Measurements from ENCODE around the gene LCN1.

DNA sequence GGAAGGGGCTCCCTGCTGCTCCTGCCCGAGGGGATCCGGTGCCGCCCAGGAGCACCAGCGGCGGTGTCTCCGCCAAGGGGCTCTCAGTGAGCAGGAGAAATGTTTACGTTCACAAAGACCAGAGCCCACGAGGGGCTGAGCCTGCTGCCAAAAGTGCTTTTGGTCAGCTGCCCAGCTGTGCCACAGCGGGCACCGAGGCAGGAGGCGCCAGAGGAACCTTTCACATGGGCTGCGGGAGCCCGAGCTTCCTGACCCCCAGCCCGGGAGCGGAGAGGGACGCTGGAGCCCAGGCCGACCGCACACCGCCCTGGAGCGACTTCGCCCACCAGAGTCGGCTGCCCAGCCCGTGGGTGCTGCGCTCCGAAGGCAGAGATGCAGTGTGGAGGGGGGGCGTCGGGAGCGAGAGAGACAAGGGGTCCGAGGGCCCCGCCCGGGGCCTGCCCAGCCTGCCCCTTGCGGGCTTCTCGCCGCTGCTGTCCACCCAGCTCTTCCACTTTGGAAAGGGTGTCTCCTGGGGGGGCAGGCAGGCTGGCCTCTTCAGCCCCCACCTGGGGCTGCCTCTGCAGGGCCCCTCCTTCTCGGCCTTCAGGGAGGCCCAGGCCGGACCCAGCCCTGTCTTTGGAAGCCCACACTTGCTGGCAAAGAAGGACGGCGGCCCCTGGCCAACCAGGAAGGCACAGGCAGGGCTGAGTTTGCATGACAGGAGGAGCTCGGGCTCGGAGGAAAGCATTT, 33.8 kb upstream of the LCN1 start:
- TF ChIP-seq EZH2 (IDR thresholded peaks at IDR 0.05; ENCODE audit: low read depth, unreplicated experiment) (no peak), EZH2phosphoT487 (IDR thresholded peaks at IDR 0.05; ENCODE audit: unreplicated experiment) (no peak), POLR2AphosphoS5 (IDR thresholded peaks at IDR 0.05; ENCODE audit: low read depth) (no peak), ZNF462 (CRISPR knock-in tag; IDR thresholded peaks at IDR 0.05) (no peak), CREB1 (CRISPR knock-in tag; IDR thresholded peaks at IDR 0.05; ENCODE audit: low read depth) (no peak), REST (IDR thresholded peaks at IDR 0.05; ENCODE audit: unreplicated experiment) (no peak), NANOG (IDR thresholded peaks at IDR 0.05; ENCODE audit: borderline replicate concordance) (no peak), ZNF331 (CRISPR knock-in tag; IDR thresholded peaks at IDR 0.05; ENCODE audit: low read depth) (no peak)
- TF ChIP-seq, protein P1, sequence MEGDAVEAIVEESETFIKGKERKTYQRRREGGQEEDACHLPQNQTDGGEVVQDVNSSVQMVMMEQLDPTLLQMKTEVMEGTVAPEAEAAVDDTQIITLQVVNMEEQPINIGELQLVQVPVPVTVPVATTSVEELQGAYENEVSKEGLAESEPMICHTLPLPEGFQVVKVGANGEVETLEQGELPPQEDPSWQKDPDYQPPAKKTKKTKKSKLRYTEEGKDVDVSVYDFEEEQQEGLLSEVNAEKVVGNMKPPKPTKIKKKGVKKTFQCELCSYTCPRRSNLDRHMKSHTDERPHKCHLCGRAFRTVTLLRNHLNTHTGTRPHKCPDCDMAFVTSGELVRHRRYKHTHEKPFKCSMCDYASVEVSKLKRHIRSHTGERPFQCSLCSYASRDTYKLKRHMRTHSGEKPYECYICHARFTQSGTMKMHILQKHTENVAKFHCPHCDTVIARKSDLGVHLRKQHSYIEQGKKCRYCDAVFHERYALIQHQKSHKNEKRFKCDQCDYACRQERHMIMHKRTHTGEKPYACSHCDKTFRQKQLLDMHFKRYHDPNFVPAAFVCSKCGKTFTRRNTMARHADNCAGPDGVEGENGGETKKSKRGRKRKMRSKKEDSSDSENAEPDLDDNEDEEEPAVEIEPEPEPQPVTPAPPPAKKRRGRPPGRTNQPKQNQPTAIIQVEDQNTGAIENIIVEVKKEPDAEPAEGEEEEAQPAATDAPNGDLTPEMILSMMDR (conservative IDR thresholded peaks at IDR 0.05; ENCODE audit: low read depth in 2 of 2) = no peak
- TF ChIP-seq, protein P2, sequence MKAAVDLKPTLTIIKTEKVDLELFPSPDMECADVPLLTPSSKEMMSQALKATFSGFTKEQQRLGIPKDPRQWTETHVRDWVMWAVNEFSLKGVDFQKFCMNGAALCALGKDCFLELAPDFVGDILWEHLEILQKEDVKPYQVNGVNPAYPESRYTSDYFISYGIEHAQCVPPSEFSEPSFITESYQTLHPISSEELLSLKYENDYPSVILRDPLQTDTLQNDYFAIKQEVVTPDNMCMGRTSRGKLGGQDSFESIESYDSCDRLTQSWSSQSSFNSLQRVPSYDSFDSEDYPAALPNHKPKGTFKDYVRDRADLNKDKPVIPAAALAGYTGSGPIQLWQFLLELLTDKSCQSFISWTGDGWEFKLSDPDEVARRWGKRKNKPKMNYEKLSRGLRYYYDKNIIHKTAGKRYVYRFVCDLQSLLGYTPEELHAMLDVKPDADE (IDR thresholded peaks at IDR 0.05) = no peak

Data from GM23338 (cell line).